ENCODE measurements around the gene XRCC4. TPM values are rescaled to one million over a fixed set of nuclear protein-coding genes. Genes with fewer than 3 reads are reported as not detected.

The XRCC4 gene
- total RNA-seq, 4 donors from 2014 or later: 1.8 to 3.5 (median 2.6) TPM

DNA sequence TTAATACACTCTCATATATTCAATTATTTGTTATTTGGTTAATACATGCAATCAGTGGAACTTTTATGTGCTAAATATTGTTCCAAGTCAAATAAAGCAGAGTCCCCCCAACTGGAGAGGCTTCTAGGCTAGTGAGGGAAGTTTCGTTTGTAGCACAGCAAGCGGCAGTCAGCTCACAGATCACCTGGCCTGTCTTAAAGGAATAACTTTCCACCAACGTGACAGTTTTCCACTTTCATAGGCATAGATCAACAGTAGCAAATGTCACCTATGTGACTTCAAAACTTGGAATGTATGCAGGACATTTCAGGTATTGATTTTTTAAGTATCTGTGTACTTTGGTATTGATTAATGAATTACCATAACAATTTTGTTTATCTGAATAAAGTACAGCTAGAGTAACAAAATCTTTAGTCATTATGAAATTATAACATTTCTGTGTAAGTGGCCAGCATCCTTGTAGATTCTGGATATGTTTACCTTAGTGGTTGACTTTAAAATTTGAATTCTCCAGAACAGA is 264.5 kb downstream of the XRCC4 start:
- H3K9me3 ChIP-seq: no peaks in the 10 kb centered on the region
- no peaks in the 10 kb centered on the region for H3K4me1 ChIP-seq
- no peak for DNase-seq
- no peak overlapping the region for H3K27ac ChIP-seq
- no peak for TF ChIP-seq POLR2A (IDR thresholded peaks at IDR 0.05)
- TF ChIP-seq, protein P1, sequence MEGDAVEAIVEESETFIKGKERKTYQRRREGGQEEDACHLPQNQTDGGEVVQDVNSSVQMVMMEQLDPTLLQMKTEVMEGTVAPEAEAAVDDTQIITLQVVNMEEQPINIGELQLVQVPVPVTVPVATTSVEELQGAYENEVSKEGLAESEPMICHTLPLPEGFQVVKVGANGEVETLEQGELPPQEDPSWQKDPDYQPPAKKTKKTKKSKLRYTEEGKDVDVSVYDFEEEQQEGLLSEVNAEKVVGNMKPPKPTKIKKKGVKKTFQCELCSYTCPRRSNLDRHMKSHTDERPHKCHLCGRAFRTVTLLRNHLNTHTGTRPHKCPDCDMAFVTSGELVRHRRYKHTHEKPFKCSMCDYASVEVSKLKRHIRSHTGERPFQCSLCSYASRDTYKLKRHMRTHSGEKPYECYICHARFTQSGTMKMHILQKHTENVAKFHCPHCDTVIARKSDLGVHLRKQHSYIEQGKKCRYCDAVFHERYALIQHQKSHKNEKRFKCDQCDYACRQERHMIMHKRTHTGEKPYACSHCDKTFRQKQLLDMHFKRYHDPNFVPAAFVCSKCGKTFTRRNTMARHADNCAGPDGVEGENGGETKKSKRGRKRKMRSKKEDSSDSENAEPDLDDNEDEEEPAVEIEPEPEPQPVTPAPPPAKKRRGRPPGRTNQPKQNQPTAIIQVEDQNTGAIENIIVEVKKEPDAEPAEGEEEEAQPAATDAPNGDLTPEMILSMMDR (IDR thresholded peaks at IDR 0.05 in 4 of 5, conservative IDR thresholded peaks at IDR 0.05 in 1 of 5): no peak
- H3K36me3 ChIP-seq: no peaks in the 10 kb centered on the region
- in situ Hi-C loops (cut with MboI; ENCODE audit: low sequenced_read_pairs in 4 of 4): no loop called here
- intact Hi-C loops (cut with DNase I; ENCODE audit: low total_unique reads): no loop called here
- H3K4me3 ChIP-seq: no peak overlapping the region
- ATAC-seq: no peak
- H3K27me3 ChIP-seq: no peaks in the 10 kb centered on the region

DNA sequence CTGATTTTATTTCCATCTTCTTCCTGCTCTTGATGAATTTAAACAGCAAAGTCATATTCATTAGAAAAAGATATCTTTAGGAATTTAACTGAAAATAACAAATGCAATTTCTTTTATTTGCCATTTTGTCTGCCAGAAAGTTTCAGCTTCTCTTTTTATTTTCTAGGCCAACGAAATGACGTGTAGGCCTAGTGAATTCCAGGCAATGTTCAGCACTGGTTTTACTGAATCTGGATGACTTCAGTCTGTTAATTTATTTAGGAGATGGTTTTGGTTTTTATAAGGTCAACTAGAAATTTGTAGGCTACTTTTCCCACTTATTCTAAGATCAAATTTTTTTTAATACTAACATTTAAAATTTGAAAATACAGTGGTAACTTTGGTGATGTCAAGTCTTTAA is 265.1 kb downstream of the XRCC4 start:
- intact Hi-C loops (cut with DNase I; ENCODE audit: low total_unique reads): no loop called here
- TF ChIP-seq, protein P1 (IDR thresholded peaks at IDR 0.05 in 4 of 5, conservative IDR thresholded peaks at IDR 0.05 in 1 of 5): no peak
- no peak for TF ChIP-seq POLR2A (IDR thresholded peaks at IDR 0.05)
- H3K9me3 ChIP-seq: no peaks in the 10 kb centered on the region
- H3K36me3 ChIP-seq: no peaks in the 10 kb centered on the region
- H3K27me3 ChIP-seq: no peaks in the 10 kb centered on the region
- in situ Hi-C loops (cut with MboI; ENCODE audit: low sequenced_read_pairs in 4 of 4): no loop called here
- no peaks in the 10 kb centered on the region for H3K4me1 ChIP-seq
- DNase-seq (no peak), ATAC-seq (no peak)
- no peak overlapping the region for H3K4me3 ChIP-seq
- H3K27ac ChIP-seq: no peak overlapping the region

- Histone ChIP-seq H3K9me3 (no peaks in the 10 kb centered on the region), H3K36me3 (no peaks in the 10 kb centered on the region), H3K4me1 (no peaks in the 10 kb centered on the region), H3K27ac (no peak overlapping the region), H3K27me3 (no peaks in the 10 kb centered on the region), H3K4me3 (no peak overlapping the region)
- intact Hi-C loops (cut with DNase I; ENCODE audit: low total_unique reads): no loop called here
- TF ChIP-seq, protein P1 (IDR thresholded peaks at IDR 0.05 in 4 of 5, conservative IDR thresholded peaks at IDR 0.05 in 1 of 5): no peak
- no peak for TF ChIP-seq POLR2A (IDR thresholded peaks at IDR 0.05)
- in situ Hi-C loops (cut with MboI; ENCODE audit: low sequenced_read_pairs in 4 of 4): no loop called here
- DNase-seq (no peak), ATAC-seq (no peak)
Measured at GRCh38 chr5:83343299-83343698, 266.0 kb downstream of the XRCC4 start.

DNA sequence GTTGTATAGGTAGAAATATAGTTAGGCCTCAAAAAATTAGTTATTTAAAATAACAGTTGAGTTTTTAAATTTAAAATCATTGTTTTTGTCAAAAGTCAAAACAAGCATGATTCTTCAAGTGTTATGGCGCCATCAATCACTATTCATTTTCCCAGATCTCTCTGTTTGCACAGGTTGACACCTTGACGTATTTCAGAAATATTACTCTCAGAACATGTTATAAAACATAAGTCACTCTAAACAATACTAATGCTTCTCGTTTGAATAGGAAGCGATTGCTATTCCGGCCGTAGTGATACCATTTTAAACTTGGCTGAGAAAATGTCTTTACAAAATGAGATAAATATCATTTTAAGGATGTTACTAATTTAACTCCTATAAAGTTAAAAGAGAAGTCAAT is 268.1 kb downstream of the XRCC4 start:
- DNase-seq (no peak), ATAC-seq (no peak)
- H3K27me3 ChIP-seq: no peaks in the 10 kb centered on the region
- H3K4me3 ChIP-seq: no peak overlapping the region
- no peaks in the 10 kb centered on the region for H3K4me1 ChIP-seq
- no peaks in the 10 kb centered on the region for H3K36me3 ChIP-seq
- no peak for TF ChIP-seq POLR2A (IDR thresholded peaks at IDR 0.05)
- TF ChIP-seq, protein P1 (IDR thresholded peaks at IDR 0.05 in 4 of 5, conservative IDR thresholded peaks at IDR 0.05 in 1 of 5): no peak
- H3K9me3 ChIP-seq: no peaks in the 10 kb centered on the region
- intact Hi-C loops (cut with DNase I; ENCODE audit: low total_unique reads) (no loop called here), in situ Hi-C loops (cut with MboI; ENCODE audit: low sequenced_read_pairs in 4 of 4) (no loop called here)
- H3K27ac ChIP-seq: no peak overlapping the region

DNA sequence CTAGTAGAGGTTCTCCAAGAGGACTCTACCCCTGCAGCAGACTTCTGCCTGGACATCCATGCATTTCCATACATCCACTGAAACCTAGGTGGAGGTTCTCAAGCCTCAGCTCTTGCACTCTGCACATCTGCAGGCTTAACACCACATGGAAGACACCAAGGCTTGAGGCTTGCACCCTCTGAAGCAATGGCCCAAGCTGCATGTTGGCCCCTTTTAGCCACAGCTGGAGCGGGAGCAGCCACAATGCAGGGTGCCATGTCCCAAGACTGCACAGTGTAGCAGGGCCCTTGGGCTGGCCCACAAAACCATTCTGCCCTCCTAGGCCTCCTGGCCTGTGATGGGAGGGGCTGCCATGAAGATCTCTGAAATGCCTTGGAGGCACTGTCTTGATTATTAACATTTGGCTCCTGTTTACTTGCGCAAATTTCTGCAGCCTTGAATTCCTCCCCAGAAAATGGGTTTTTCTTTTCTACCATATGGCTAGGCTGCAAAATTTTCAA is 271.0 kb downstream of the XRCC4 start:
- TF ChIP-seq POLR2A (IDR thresholded peaks at IDR 0.05): no peak
- TF ChIP-seq, protein P1 (IDR thresholded peaks at IDR 0.05 in 4 of 5, conservative IDR thresholded peaks at IDR 0.05 in 1 of 5): no peak
- Histone ChIP-seq H3K9me3 (no peaks in the 10 kb centered on the region), H3K27me3 (no peaks in the 10 kb centered on the region), H3K36me3 (no peaks in the 10 kb centered on the region), H3K4me1 (no peaks in the 10 kb centered on the region), H3K4me3 (no peak overlapping the region), H3K27ac (no peak overlapping the region)
- intact Hi-C loops (cut with DNase I; ENCODE audit: low total_unique reads): no loop called here
- in situ Hi-C loops (cut with MboI; ENCODE audit: low sequenced_read_pairs in 4 of 4): no loop called here
- no peak for ATAC-seq
- no peak for DNase-seq

Data from gastrocnemius medialis (tissue), 4 donors.